Mucosa of stomach (tissue), 1 donor: ENCODE results near the gene DENND1A.

Experiments
- H3K27me3 ChIP-seq: one replicate; pipeline ENCODE4 v1.7.0; 2013; ENCODE audit warnings: mild to moderate bottlenecking, low read length; ENCODE audit not compliant: control insufficient read depth, insufficient read depth
- H3K36me3 ChIP-seq: one replicate; pipeline ENCODE4 v1.7.0; 2013; ENCODE audit warnings: low read length; ENCODE audit not compliant: control insufficient read depth, insufficient read depth
- H3K4me1 ChIP-seq: one replicate; pipeline ENCODE4 v1.7.0; 2013; ENCODE audit warnings: mild to moderate bottlenecking, low read length; ENCODE audit not compliant: control insufficient read depth, insufficient read depth
- H3K4me3 ChIP-seq: one replicate; pipeline ENCODE4 v1.7.0; 2013; ENCODE audit warnings: low read length
- H3K9ac ChIP-seq: one replicate; pipeline ENCODE4 v1.7.0; 2013; ENCODE audit warnings: mild to moderate bottlenecking, low read length, moderate library complexity
- H3K9me3 ChIP-seq: one replicate; pipeline ENCODE4 v1.7.0; 2013; ENCODE audit warnings: mild to moderate bottlenecking, low read length, moderate library complexity; ENCODE audit not compliant: control insufficient read depth
- donor health status: Pancreatic carcinoma.

The DENND1A gene

GRCh38 chr9:123718188-123718587, 211.7 kb downstream of the DENND1A start:
- H3K36me3 ChIP-seq: no peaks in the 10 kb centered on the region
- H3K4me1 ChIP-seq: no peaks in the 10 kb centered on the region
- no peaks in the 10 kb centered on the region for H3K27me3 ChIP-seq
- no peak overlapping the region for H3K9ac ChIP-seq
- peaks cover 4% of the 10 kb centered on the region for H3K9me3 ChIP-seq
- H3K4me3 ChIP-seq: no peak overlapping the region

- no peak overlapping the region for H3K9ac ChIP-seq
- H3K36me3 ChIP-seq: no peaks in the 10 kb centered on the region
- H3K4me1 ChIP-seq: no peaks in the 10 kb centered on the region
- no peaks in the 10 kb centered on the region for H3K27me3 ChIP-seq
- H3K4me3 ChIP-seq: no peak overlapping the region
- peaks cover 4% of the 10 kb centered on the region for H3K9me3 ChIP-seq
These were observed 212.2 kb downstream of the DENND1A start for GRCh38 chr9:123717581-123718175.

- Histone ChIP-seq H3K4me3 (no peak overlapping the region), H3K36me3 (no peaks in the 10 kb centered on the region), H3K9me3 (no peaks in the 10 kb centered on the region), H3K9ac (no peak overlapping the region), H3K4me1 (no peaks in the 10 kb centered on the region), H3K27me3 (no peaks in the 10 kb centered on the region)
These were observed 213.5 kb downstream of the DENND1A start for GRCh38 chr9:123716339-123716945.

GRCh38 chr9:123715258-123715657, 214.7 kb downstream of the DENND1A start:
- no peak overlapping the region for H3K9ac ChIP-seq
- H3K9me3 ChIP-seq: no peaks in the 10 kb centered on the region
- no peak overlapping the region for H3K4me3 ChIP-seq
- no peaks in the 10 kb centered on the region for H3K4me1 ChIP-seq
- no peaks in the 10 kb centered on the region for H3K27me3 ChIP-seq
- H3K36me3 ChIP-seq: no peaks in the 10 kb centered on the region

- Histone ChIP-seq H3K9me3 (no peaks in the 10 kb centered on the region), H3K9ac (no peak overlapping the region), H3K4me1 (no peaks in the 10 kb centered on the region), H3K36me3 (no peaks in the 10 kb centered on the region), H3K27me3 (no peaks in the 10 kb centered on the region), H3K4me3 (no peak overlapping the region)
These were observed 216.6 kb downstream of the DENND1A start for GRCh38 chr9:123713282-123713681.

- Histone ChIP-seq H3K27me3 (no peaks in the 10 kb centered on the region), H3K9me3 (no peaks in the 10 kb centered on the region), H3K4me1 (no peaks in the 10 kb centered on the region), H3K4me3 (no peak overlapping the region), H3K9ac (no peak overlapping the region), H3K36me3 (no peaks in the 10 kb centered on the region)
These were observed 217.5 kb downstream of the DENND1A start for GRCh38 chr9:123712399-123712798.

- no peaks in the 10 kb centered on the region for H3K36me3 ChIP-seq
- no peak overlapping the region for H3K9ac ChIP-seq
- H3K9me3 ChIP-seq: no peaks in the 10 kb centered on the region
- H3K4me3 ChIP-seq: no peak overlapping the region
- H3K27me3 ChIP-seq: no peaks in the 10 kb centered on the region
- H3K4me1 ChIP-seq: no peaks in the 10 kb centered on the region
These were observed 219.6 kb downstream of the DENND1A start for GRCh38 chr9:123710299-123710698.

GRCh38 chr9:123702483-123702882, 227.4 kb downstream of the DENND1A start:
- Histone ChIP-seq H3K27me3 (peaks cover 7% of the 10 kb centered on the region), H3K9me3 (peaks cover 4% of the 10 kb centered on the region), H3K4me3 (no peak overlapping the region), H3K4me1 (no peaks in the 10 kb centered on the region), H3K36me3 (no peaks in the 10 kb centered on the region), H3K9ac (no peak overlapping the region)

GRCh38 chr9:123697686-123698085, 232.2 kb downstream of the DENND1A start:
- no peaks in the 10 kb centered on the region for H3K4me1 ChIP-seq
- no peak overlapping the region for H3K4me3 ChIP-seq
- no peak overlapping the region for H3K9ac ChIP-seq
- peaks cover 3% of the 10 kb centered on the region for H3K9me3 ChIP-seq
- no peaks in the 10 kb centered on the region for H3K36me3 ChIP-seq
- H3K27me3 ChIP-seq: peaks cover 13% of the 10 kb centered on the region

- Histone ChIP-seq H3K4me1 (no peaks in the 10 kb centered on the region), H3K27me3 (peaks cover 23% of the 10 kb centered on the region), H3K9me3 (no peaks in the 10 kb centered on the region), H3K4me3 (no peak overlapping the region), H3K36me3 (no peaks in the 10 kb centered on the region), H3K9ac (no peak overlapping the region)
These were observed 233.4 kb downstream of the DENND1A start for GRCh38 chr9:123696476-123696875.

GRCh38 chr9:123695386-123695785, 234.5 kb downstream of the DENND1A start:
- H3K9ac ChIP-seq: no peak overlapping the region

GRCh38 chr9:123691765-123692303, 238.1 kb downstream of the DENND1A start:
- Histone ChIP-seq H3K4me3 (no peak overlapping the region), H3K9me3 (no peaks in the 10 kb centered on the region), H3K36me3 (no peaks in the 10 kb centered on the region), H3K9ac (no peak overlapping the region), H3K27me3 (peaks cover 48% of the 10 kb centered on the region), H3K4me1 (no peaks in the 10 kb centered on the region)

More at GRCh38 chr9:123695386-123695785, 234.5 kb downstream of the DENND1A start:
- Histone ChIP-seq H3K4me1 (no peaks in the 10 kb centered on the region), H3K27me3 (peaks cover 27% of the 10 kb centered on the region), H3K9me3 (no peaks in the 10 kb centered on the region), H3K4me3 (no peak overlapping the region), H3K36me3 (no peaks in the 10 kb centered on the region)
